Panc1 (cell line): ENCODE measurements around the gene SHISA8.

Source experiments
- CTCF ChIP-seq: fragments of 450-650 bp; IDR thresholded peaks from 2 replicates; pipeline ENCODE4 v1.5.1; 2017; ENCODE audit warnings: mild to moderate bottlenecking
- SIN3A ChIP-seq: IDR thresholded peaks from 2 replicates; pipeline ENCODE4 v1.6.1; 2012; ENCODE audit warnings: low read depth, mild to moderate bottlenecking, low read length, moderate library complexity, borderline replicate concordance; ENCODE audit not compliant: insufficient read depth

- TF ChIP-seq CTCF (no peak), SIN3A (no peak)
Observed at GRCh38 chr22:41909310-41910049, 5.4 kb downstream of the SHISA8 start.
